HG02642 (cell line): Measurements from ENCODE around the gene CPM.
A peak's percentile ranks its signal among the peaks of the same experiment; 100 is the strongest.

Experiments
- ATAC-seq: cut with Tn5 transposase; IDR thresholded peaks from one replicate; pipeline ENCODE4 v1.9.1; 2021; ENCODE audit warnings: mild to moderate bottlenecking; ENCODE audit not compliant: unreplicated experiment, poor library complexity

Gene CPM

DNA sequence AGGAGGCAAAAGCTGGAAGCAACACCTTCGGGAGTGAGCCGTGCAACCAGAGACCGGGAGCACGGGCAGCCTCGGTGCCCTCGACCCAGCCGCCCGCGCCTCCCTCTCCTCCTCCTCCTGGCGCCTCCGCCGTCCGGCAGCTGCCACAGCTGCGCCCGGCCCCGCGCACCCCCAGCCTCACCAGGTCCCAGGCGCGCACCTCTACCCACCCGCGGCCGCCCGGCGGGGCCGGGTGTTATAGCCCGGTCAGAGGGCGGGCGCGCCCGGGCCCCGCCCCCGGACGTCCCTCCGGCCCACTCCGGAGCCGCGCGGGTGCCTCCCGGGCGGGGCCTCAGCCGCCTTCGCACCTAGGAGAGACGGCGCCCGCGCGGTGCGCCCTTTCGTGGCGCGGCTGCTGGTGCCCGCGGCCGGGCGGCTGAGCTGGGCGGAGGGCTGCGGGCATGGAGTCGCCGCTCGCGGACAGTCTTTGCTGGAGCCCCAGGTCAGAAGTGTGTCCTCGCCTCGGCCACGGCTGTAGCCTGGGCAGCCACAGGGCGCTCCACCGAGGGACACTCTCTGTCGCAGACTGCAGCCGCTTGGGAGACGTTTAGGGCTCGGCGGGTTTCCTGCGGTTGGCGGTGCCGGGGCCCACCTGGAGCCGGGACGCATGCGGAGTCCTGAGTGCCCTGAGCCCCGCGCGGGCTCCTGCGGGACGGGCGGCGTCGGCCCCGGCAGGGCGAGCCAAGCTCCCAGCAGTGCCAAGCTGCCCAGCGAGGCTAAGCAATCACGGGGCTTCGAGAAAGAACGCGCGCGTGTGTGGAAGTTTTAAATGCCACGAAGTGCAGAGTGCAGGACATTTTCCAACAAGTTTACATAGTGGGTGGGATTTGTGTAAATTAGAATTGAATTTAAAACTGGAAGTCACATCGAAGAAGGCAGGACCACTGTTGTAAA is at the start of gene CPM:
CPM (minus strand) TSS at position 211 of the 933 bp plus-strand sequence. CDS start 334 bp downstream, outside the sequence.
- ATAC-seq, result peak; percentile 94

DNA sequence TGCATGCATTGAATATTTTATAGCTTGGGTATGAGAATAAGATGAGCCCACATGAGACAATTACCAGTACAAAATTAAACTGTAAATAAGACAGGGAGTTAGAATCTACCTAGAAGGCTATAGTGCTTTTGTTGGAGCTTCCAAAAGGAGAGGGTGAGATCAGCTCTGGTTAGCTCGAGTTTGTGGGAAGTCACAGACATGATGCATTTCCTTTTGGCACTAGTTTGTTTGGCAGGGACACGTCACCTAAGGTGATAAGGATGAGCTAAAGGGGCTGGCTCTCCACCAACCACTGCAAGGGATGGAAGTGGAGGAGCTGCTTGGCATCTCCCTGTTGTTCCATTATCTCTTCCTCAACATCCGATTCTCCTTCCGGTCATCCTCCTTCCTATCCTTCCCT is 48.5 kb upstream of the CPM start:
- ATAC-seq, result no peak

DNA sequence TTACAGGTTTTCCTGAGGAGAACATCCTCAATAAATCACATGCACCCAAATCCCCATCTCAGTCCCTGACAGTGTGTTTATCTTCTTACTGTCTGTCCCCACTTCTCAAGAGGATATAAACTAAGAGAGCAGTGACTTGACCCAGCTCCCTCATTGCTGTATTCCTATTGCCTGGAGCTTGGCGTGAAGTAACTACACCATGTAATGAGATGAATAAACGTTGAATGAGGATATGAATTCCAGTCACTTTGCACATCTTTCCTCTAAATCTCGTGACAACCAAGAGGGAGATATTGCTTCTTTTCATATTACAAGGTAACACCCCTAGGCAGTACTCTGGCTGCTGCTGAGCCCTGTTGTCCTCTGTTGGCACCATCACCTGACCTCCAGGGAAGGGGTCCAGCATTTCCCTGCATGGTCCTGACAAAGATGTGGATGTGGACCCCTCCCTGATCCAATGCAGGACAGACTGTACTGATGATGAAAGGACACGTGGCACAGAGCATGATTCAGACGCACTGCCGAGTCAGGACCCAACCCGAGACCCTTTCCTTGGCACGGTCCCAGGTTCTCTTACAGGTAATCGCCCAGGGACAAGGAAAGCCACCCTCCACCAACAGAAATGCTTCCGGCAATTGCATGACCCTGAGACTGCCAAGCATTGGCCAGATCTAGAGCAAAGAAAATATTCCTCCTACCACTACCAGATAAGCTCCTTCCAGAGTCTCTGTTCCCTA is 47.7 kb upstream of the CPM start:
- ATAC-seq, result no peak

DNA sequence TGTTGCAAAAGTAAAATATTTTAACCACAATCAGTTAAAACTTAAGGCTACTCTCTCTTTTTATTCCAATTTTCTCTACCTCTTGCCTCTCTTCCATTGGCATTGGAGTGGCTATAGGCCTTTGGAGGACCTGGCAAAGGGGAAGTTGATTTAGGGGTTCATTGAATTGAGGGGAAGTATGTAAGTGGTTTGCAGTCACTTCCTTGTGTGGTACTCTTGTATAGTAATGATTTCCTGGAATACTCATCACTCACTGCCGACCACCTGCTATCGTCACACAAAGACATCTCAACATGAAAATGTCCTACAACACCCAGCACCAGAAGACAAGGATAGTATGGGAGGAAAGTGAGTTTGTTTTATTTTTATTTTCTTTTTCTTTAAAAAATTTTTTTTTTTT is 45.7 kb upstream of the CPM start:
- ATAC-seq, result no peak

DNA sequence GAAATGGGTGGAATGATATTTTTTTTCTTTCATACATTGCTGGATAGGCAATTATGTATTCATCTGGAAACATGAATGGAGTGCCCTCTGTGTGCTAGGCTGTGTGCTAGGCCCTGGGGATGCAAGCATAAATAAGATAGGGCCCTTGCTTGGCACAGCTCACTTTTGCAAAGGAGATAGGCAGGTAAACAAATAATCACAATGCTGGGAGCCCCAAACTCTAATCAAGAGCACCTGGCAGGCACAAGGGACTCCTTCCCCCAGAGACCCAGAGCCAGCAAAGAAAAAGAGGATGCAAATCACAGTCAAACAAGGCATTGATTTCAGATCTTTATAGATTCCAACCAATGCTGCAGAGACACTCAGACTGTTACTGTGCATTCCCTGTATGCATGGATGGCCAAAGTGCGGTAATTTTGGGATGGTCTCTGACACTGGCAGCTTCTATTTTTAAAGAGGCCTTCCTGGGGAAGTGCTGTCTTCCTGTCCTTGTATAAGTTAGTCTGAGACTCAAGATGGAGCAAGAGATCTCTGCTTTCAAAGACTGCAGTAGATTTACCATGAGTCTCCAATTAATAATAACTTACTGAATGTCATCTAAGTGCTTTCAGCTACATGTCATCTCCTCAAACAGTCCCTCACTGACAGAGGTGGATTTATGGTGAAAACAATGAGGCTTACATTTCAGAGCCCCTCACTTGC is 45.1 kb upstream of the CPM start:
- ATAC-seq, result no peak

DNA sequence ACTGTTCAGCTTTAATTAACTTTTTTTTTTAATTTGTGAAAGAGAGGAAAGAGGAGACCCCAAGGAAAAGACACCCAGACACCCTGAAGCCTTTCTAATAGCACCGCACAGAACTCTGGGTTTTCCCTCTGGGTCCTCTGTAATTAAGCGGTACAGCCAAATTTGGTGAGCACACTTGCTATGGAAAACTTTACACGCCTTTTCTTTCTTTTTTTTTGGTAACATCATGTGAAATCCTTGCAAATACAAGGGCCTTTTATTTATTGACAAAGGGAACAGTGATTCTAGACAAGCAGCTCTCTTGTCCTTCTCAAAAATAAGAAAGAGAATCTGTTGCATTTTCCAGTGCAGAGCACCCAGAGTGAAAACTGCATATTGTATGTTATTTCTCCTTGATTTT is 44.4 kb upstream of the CPM start:
- no peak for ATAC-seq

DNA sequence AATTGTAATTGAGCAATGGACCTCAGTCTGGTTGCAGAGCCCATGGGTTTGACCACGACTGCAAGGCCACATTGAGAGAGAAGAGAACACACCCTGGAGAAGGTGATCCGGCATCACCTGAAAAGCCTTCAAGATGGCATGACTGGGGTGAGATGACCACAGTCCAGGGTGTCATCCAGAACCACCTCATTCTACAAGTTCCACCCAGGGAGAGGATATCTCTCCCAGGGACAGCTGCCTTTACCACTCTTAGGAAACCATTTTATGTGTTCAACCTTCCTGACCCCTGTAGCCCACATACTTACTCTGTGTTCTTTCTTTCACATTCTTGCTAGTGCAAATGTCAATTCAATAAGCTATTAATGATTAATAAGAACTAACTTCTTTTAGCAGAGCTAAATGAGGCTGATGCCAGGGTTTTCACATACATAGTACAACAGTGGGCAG is 43.4 kb upstream of the CPM start:
- ATAC-seq, result no peak

DNA sequence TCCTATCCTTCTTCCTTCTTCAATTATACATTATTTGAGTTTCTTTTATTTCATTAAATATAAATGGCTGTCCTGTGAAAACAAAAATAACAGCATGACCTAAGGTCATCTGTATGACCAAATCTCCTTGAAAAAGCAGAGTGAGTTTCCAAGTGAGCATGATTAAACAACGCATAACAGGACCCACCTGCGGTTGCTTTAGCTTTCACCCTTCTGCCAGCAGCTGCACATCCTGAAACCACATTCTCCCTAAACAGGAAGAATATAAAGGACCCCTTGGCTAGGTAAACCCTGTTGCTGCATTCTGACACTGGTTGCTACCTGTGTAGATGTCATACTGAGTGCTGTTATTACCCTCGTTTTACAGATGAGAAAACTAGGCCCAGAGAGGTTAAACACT is 42.8 kb upstream of the CPM start:
- no peak for ATAC-seq

DNA sequence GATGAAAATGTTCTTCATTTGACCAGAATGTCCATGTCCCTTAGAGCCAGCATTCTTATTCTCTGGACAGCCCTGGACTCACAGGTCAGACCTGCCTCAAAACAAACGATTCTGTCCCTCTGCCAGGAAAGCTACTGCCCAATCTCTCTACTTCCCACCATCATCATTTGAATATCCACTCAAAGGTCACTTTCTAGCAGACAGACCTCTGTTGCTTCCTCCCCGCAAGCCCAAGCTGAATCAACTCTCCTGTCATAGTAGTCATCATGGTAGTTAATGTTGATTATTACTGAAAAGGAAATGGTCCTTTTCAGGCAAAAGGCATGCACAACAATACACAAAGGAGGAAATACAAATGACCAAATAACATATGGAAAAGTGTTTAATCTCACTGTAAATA is 39.6 kb upstream of the CPM start:
- ATAC-seq, result no peak

DNA sequence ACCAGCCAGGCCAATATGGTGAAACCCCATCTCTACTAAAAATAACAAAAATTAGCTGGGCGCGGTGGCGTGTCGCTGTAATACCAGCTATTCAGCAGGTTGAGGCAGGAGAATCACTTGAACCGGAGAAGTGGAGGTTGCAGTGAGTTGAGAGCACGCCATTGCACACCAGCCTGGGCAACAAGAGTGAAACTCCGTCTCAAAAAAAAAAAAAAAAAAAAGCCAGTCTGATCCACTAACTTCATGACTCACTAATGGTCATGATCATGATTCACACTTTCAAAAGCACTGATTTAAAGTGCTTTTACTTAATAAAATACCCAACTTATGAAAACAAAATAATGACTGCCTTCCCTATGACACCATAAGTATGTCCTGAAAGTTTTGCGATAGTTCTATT is 38.4 kb upstream of the CPM start:
- no peak for ATAC-seq

DNA sequence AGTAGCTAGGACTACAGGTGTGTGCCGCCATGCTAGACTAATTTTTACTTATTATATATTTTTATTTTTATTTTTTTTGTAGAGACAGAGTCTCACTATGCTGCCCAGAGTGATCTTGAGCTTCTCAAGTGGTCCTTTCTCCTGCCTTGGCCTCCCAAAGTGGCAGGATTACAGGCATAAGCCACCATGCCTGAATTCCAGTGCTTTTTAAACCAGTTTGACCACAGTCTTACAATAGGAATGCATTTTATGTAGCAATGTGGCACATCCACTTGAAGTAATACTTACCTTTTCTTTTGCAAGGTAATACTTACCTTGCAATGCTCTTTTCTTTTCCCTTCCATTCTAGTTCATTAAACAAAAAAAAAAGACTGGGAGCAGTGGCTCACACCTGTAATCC is 38.0 kb upstream of the CPM start:
- ATAC-seq, result no peak

DNA sequence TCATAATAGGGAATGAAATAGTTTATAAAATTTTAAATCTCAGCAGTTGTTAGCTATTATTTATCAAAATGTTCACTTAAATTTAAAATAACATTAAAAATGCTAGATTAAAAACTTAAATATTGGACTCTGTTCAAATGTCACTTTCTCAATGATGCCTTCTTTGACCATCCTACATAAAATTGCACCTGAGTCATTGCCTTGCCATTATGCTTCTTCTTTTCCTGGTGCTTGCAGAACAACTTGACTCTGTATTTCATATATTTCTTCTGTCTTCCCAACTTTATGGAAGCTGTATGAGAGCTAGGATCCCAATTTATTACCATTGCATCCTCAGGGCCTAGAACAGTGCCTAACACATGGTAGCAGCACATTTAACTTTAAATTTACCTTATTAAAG is 37.3 kb upstream of the CPM start:
- ATAC-seq, result no peak

DNA sequence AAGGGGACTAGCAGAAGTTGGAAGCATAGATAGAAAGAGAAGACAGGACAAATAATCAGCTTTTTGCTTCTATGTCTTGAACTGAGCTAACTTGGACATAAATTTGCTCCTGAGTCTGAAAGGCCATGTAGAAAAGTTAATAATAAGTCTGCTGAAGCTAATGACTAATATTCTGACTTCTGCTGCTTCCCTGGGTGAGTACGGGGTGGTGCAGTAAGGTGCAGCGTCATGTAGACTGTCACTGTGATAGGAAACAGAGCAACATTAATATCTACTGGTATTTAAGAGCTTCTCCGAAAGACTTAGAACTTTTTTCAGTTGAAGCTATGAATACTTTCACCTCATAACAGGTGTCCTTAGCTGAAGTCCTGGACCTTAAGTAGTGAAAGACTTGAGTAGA is 34.1 kb upstream of the CPM start:
- no peak for ATAC-seq

DNA sequence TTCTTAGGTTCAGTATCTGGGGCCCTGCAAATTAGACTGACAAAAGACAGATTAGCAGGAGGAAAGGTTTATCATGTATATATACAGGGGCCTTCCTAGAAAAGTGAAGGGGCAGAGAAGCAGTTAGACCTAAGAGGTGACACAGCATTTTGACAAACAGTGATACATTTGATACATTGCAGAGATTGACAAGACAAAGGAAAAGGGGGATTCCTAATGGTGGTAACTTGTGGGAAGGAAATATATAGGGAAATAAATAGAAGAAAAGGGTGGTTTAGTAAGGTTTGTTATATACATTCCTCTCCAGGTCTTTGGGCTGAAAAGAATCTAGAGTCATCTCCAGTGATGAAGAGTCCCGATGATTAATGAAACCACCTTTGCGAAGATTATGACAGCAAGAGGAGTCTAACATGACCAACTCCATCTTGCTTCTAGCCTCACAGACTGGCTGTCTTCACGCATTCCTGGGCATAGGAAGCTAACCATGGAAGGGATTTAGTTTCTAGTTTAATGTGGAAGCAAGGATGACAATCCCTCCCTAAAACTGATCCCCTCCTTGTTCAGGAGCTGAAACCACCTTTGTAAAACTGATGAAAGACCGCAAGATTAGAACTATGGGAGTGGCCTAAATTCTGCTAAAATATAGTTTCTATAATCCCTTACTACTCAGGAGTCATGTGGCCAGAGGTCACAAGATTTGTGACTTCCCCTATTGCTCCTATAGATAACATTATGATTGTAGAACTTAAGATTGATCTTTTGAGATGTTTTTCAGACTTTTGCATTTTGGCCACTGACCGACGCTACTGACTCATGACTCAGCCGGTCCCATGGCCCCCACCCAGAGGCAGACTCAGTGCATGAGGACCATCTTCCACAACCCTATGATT is 31.1 kb upstream of the CPM start:
- ATAC-seq, result no peak

DNA sequence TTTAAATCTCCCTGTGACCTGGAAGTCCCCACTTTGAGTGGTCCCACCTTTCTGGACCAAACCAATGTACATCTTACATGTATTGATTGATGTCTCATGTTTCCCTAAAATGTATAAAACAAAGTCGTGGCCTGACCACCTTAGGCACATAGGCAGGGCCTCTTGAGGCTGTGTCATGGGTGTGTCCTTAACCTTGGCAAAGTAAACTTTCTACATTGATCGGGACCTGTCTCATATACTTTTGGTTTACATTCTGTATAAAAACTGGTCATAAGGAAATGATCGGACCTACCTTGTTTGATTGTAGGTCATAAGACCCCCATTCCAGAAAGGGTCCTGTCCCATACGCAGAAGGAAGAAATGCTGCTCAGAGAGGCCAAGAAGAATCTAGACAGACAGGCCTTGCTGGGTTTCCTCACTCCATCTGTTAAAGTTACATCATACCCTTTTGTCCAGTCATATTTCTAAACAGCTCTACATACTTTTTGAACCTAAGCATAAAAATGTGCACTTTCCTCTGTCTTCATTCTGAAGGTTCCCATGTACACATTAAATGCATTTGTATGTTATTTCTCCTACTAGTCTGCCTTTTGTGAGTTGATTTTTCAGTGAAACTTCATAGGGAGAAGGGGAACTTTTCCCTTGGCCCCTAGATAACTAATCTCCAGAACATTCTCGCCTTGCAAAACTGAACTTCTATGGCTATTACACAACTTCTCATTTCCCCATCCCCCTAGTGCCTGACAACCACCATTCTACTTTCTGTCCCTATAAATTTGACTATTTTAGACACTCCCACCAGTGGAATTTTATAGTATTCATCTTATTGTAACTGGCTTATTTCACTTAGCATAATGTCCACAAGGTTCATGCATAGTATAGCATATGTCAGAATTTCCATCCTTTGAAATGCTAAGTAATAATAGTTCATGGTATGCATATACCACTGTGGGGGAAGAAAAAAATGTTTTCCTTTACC is 30.2 kb upstream of the CPM start:
- no peak for ATAC-seq

DNA sequence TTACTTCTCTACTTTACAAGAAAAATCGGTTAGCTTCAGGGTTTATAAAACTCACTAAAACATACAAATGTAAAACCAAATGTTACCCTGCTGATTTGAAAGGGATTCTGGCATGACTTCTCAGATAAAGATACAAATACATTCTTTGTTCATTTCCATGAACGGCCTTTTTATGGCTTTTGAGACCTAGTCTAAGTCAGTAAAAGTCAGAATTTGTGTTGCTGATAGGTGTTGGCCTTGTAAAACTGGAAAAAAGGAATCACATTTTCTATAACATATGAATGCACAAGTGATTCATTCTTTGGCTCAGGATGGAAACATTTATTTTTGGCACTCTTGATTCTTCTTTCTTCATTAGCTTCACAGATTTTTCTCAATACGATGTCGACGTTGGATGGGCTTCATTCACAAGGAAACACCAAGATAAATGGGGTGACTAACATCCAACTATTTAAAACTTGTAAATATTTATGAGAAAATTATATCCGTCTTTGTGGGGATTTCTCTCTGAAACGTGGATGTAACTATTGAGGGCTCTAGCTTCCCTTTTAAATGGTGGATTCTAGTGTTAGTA is 27.0 kb upstream of the CPM start:
- no peak for ATAC-seq

DNA sequence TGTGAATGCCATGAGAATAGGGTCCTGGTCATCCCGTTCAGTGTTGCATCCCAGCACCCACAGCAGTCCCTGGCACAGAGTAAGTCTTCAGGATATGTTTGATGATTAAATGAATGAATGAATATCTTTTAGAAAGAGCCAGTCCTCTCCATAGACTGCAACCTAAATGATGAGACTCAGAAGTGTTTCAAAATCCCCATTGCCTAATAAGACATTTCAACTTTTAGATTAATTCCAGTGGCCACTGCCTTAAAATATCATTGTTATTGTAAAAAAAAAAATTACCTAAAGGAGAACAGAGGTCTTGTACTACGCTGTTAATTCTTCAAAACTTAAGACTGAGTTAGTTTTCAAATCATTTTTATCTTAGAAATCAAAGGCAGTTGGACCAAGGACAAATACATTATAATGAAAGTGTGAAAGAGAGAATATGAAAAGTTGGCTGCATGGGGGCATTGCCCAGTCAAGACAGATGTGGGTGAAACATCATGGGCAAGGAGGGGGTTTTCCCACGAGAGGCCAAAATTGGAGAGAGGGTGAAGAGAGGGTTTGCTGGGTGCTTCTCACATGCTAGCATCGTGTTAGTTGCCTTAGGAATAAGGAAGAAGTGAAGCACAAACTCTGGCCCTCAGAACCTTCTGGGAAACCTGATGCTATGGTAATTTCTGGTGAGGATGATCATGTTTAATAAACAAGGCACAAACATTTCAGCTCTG is 26.3 kb upstream of the CPM start:
- no peak for ATAC-seq

DNA sequence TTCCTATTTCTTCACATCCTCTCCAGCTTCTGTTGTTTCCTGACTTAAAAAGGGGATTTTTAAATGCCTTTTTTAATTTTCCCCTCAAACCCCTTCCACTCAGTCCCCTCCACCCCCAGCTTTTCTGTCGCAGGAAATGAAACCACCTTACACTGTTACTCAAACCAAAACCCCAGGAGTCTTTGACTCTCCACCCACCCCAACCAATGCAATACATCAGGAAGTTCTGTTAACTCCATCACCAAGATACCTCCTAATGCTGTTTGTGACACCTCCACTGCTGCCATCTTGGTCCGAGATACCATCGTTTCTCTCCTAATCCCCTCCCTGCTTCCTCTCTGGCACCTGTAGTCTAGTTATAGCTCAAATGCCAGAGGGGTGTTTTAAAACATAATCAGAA is 25.4 kb upstream of the CPM start:
- peak; percentile 91 for ATAC-seq
